Measurements from ENCODE around the gene PTPRF.

DNA sequence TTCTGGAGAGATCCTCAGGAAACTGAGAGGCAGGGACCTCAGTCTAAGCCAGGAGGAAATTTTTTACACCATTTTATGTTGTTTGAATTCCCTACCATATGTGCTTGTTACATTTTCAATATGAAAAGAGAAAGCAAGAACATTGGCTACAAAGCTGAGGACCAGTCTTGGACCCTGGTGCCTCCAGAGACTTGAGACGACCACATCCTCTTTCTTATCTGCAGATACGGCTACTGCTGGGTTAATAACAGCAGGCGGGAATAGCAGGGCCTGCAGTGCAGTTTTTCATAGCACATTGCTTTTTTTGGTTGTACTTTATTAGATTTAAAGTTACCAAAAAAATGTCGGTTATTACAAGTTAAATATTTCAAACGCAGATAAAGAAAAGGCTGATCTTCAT, 123.2 kb downstream of the PTPRF start:
- TF ChIP-seq ARNT (IDR thresholded peaks at IDR 0.05) = no peak
- TF ChIP-seq SP1 (IDR thresholded peaks at IDR 0.05) = no peak
- no peak for TF ChIP-seq CTBP1 (IDR thresholded peaks at IDR 0.05; ENCODE audit: borderline replicate concordance)
- TF ChIP-seq BHLHE40 (IDR thresholded peaks at IDR 0.05; ENCODE audit: borderline replicate concordance) = no peak

All from HEK293T (cell line).